ENCODE results near the gene PSEN2.
"Not testable (repeated sequence)": the region's sequence is repeated elsewhere in the genome, so short reads cannot be mapped to it uniquely, and the experiment has no call there.

Gene PSEN2

DNA sequence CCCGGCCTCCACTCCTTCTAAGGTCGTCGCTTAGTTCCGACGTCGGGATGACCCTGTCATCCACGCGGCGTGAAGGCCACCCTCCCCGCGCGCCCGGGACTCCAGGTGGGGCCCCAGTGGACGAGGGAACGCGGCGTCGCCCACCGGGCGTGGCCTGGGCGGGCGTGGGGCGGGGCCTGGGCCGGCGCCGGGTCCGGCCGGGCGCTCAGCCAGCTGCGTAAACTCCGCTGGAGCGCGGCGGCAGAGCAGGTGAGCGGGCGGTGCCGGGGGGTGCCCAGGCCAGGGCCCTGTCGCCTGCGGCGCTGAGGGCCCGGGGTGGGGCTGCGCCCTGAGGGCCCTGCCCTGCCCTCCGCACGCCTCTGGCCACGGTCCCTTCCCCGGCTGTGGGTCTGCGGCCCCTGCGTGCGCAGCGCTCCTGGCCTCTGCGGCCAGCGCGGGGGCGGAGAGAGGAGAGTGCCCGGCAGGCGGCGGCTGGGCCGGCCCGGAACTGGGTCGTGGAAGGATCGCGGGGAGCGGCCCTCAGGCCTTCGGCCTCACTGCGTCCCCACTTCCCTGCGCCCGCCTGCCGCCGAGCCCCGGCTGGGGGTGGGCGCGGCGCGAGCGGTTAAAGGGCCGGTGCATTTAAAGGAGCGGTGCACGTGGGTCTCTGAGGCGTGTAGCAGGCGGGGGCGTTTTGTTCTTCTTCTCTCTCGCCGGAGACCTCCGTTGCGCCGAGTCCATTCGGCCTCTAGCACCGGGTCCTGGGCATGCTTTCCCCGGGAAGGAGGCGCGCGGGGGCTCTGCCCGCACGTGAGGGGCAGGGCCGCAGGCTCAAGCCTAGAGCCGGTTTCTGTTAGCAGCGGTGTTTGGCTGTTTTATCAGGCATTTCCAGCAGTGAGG is at the start of gene PSEN2:
Gene PSEN2 (plus strand): TSS at position 216 of the 879 bp plus-strand sequence. CDS start 11,292 bp downstream, outside the sequence.
- peak; percentile 72 for DNase-seq

DNA sequence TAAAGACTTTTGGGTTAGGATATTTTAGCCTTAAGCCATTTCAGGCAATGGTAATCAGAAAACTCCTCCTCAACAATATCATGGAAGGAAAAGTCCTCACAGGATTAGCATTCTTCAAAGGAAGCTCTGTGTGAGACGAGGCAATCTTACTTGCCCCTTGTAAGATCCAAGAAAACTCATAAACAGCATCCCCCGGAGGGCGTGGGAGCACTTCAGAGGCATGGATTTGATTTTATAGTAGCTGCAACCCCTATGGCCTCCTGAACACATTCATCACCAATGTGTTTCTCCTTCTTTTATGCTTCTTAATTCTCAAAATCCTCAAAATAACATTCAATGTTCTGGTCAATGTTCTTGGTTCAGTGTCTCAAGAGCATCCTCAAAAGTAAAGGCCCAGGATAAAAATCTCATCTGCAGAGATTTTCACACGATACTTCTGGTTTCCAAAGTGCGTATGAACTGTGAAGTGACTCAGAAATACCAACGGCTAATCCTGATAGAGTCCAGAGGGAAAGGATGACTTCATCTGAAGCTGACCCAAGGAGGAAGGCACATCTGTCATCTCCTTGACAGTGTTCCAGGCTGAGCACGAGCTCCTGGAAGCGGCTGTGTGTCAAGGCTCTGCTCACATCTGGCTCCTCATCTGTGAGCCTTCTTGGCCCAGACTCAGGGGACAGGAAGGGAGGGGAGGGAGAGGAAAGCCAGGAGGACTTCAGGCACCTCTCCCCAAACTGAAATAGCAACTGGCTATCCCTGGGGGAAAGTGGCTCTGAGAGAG is 49.3 kb upstream of the PSEN2 start:
- DNase-seq = no peak

DNA sequence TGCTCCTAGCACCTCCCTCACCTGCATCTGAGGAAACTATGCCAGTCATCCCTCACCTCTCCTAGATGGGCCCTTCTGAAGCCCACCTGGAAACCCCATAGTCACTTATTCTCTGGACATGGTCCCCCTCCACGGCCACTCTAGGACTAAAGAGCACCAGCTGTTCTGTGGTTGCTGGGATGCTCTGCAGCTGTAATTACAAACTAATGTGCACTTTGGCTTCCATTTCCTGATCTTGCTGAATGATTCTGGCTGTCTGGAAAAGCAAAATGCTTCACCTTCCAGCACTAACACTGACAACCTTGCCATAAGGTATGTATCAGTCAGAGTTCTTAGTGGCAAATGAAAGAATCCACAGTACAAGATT is 48.7 kb upstream of the PSEN2 start:
- DNase-seq = no peak

DNA sequence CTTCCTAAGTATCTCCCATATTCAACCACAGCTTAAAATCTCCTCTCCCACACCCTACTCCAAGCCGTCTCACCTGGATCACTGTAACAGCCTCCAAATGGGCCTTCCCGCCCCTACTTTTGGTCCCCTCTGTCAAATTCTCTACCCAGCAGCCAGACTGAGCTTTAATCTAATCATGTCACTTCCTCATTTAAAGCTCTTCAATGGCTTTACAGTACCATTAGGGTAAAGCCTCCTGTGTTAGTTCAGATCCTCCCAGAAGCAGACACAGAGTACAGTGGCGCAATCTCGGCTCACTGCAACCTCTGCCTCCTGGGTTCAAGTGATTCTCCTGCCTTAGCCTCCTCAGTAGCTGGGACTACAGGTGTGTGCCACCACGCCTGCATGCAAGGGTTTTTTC is 46.8 kb upstream of the PSEN2 start:
- DNase-seq = no peak

DNA sequence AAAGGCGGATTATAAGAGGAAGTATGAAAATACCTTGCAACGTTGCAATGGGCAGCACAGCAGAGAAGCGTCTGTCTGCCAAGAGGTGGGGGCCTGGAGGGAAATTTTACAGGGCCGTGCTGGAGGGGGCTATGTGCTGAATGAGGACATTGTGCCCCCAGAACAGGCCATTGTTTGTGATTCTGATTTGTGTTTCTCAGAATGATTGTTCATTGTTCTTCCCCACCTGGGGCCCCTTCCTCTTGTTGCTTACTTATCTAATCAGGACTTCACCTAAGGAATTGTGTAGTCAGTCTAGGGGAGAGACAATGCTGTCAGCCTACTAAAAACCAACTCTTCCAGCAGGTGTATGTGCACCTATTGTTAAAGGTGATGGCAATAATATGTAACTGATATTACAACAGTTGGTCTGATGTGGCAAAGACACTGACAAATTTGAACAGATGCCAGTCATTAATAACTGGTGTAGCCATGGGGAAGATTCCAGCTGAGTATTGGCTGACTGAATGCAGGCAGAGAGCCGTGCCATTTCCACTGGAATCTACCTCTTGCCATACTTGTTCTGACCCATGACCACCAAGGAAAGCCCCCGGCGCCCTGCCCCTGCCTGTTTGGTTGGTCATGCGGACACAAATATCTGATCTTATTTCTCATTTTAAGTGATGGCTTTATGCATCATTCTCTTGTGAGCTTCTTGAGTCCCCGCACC is 45.2 kb upstream of the PSEN2 start:
- DNase-seq = no peak

DNA sequence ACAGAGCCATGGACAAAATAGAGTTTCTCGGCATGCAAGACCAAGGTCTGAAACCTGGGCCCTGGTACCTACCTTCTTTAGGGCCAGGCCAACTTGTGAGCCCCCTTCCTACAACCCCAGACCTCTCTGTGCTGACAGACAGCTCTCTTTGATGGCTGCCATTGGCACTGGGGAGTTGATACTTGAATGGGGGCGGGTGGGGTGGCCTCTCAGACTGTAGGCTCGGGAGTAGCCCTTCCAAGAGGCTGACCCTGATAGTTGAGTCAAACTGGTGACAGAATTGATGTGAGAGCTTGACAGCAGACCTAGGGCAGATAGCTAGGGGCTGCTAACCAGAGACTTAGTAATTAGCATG is 44.7 kb upstream of the PSEN2 start:
- no peak for DNase-seq

DNA sequence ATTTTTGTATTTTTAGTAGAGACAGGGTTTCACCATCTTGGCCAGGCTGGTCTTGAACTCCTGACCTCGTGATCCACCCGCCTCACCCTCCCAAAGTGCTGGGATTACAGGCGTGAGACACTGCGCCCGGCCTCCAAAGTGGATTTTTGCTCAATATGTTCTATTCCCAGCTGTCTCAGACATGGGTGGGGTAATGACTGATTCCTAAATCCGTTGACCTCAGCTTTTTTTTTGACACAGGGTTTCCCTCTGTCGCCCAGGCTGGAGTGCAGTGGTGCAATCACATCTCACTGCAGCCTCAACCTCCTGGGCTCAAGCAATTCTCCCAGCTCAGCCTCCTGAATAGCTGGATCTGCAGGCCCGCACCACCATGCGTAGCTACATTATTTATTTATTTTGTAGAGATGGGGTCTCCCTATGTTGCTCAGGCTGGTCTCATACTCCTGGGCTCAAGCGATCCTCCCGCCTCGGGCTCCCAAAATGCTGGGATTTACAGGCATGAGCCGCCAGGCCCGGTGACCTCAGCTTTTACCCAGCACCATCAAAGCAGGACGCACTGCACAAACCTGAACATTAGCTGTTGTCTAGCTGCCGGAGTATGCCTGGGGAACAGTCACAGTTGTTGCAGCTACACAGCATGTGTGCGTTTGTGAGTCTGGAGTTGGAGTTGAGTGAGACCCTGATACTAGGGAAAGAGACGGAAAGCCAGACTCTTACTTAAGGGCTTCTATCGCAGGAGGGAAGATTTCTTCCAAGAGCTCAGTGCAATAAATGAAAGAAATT is 43.7 kb upstream of the PSEN2 start:
- DNase-seq = no peak

DNA sequence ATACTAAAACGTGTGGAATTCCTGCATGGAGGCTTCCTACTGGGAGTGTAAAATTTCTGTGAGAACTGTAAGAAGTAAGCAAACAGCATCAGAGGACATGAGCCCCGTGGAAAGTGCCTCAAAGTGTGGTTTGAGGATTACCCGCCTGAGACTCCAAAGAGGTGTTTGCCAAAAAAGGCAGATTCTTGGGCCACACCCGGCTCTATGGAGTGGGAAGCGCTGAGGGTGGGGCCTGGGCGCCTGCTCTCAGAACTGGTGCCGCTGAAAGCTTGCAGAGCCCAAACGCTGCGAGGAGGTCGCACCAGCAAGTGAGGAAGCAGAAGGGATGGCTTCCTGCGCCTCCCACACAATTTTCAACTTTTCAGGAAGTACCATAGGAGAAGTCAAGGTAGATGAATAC is 43.0 kb upstream of the PSEN2 start:
- no peak for DNase-seq

DNA sequence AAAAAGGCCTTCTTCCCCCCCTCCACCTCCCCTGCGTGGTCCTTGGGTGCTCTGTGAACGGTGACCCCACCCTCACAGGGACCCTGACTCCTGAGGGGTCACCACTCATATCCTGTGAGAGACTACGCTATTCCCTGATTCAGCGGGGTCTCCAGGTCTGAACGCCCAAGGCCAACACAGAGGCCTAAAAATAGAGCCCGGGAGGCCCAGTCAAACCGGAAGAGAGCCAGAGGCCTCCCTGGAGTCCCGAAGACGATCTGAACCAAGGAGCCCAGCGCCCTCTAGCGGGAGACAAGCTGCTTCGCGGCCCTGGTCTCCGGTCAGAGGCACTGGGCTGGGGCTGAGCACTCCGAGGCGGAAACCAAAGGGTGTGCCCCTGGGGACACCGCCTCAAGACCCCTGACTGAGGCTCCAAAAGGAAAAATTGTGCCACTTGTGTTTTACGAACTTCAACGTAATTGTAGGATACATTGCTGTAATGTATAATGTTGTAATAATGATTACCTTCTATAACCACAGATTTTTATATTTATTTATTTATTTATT is 42.4 kb upstream of the PSEN2 start:
- peak; percentile 92 for DNase-seq

DNA sequence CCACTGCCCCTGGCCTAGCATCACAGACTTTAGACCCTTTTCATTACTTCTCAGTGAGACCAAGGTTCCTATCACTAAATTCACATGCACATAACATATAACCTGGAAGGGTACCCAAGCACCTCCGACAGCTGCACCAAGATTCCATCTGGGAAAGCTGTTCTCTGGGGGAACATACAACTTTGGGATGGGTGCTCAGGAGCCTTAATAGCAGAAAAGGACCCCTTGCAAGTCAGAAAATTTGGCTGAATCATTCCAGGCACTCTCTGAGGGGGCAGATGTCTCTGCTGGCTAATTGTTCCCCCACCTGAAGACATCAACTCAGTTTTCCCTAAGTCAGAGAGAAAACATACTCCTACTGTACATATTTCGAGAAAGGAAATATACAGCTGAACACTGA is 41.3 kb upstream of the PSEN2 start:
- no peak for DNase-seq

DNA sequence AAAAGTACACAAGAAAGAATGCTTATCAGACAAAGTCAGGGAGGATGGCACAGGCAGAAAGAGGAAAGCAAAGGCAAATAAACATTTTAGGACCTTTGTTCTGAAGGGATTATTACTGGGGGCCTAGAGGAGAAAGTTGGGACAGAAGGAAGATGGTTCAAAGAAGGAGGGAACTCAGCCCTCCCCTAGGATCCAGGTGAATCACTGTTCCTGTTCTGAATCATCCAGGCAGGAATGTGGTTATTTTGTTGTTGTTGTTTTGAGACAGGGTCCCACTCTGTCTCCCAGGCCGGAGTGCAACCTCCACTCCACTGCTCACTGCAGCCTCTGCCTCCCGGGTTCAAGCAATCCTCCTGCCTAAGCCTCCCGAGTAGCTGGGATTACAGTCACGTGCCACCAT is 38.5 kb upstream of the PSEN2 start:
- DNase-seq = no peak

DNA sequence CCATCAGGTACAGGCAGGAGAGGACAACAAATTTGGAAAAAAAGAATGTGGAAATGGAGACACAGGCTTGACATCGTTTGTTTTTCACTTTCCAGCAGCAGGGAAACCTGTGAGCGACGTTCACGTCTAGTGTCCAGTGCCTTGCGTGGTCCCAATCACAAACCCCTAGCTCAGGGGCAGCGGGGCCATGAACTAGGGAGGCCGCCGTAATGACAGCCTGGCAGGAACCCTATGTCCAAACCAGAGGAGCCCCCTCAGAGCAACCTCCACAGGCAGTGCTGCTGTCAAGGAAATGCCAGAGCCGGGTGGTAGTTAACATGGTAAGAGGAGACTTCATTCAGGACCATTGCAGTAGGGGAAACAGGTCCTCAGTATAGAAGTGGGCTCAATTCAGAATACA is 37.8 kb upstream of the PSEN2 start:
- no peak for DNase-seq

DNA sequence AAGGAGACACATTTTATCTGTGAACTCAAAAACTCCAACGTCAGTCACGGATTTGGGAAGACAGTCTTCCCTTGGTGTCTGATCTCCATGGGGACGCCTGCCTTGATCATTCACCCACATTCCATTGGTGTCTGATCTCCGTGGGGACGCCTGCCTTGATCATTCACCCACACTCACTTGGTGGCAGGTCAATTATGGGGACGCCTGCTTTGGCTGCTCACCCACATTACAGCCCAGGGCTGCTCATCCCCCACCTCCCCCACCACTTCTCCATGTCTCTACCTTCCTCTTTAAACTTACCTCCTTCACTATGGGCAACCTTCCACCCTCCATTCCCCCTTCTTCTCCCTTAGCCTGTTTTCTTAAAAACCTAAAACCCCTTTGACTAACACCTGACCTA is 36.2 kb upstream of the PSEN2 start:
- not testable (repeated sequence) for DNase-seq

DNA sequence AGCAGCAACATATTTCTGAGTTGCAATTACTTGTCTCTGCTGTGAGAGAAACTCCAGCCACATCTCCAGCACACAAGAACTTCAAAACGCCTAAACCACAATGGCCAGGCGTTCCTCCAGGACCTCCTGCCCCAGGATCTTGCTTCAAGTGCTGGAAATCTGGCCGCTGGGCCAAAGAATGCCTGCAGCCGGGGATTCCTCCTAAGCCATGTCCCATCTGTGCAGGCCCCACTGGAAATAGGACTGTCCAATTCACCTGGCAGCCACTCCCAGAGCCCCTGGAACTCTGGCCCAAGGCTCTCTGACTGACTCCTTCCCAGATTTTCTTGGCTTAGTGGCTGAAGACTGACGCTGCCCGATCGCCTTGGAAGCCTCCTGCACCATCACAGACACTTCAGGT is 35.0 kb upstream of the PSEN2 start:
- DNase-seq = not testable (repeated sequence)

DNA sequence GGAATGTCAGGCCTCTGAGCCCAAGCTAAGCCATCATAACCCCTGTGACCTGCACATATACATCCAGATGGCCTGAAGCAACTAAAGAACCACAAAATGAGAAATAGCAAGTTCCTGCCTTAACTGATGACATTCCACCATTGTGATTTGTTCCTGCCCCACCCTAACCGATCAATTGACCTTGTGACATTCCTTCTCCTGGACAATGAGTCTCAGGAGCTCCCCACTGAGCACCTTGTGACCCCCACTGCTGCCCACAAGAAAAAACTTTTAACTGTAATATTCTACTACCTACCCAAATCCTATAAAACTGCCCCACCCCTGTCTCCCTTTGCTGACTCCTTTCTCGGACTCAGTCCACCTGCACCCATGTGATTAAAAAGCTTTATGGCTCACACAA is 32.5 kb upstream of the PSEN2 start:
- not testable (repeated sequence) for DNase-seq

DNA sequence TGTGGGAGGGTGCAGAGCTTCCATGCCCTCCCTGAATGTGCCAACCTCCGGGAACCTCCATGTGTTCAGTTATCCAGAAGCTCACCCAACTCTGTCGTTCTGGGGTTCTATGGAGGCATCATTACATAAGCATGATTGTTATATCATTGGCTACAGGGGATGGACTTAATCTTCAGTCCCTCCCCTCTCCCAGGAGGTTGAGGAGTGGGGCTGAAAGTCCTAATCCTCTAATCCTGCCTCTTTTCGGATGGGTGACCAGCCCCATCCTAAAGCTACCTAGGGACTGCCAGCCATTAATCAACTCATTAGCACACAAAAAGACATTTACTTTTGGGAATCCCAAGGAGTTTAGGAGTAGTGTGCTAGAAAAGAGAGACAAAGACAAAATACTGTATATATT is 32.0 kb upstream of the PSEN2 start:
- no peak for DNase-seq

DNA sequence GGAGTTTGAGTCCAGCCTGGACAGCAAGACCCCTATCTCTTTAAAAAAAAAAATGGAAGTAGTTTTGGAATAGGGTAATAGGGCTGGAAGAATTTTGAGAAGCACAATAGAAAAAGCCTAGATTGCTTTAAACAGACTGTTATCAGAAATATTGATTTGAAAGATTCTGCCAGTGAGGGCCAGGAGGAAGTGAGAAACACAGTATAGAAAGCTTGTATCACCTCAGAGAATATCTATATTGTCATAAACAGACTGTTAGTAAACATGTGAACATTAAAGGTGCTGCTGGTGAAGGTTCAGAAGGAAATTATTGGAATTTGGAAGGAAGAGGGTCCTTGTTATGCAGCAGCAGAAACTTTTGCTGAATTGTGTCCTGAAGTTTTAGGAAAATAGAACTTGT is 24.8 kb upstream of the PSEN2 start:
- DNase-seq = no peak

DNA sequence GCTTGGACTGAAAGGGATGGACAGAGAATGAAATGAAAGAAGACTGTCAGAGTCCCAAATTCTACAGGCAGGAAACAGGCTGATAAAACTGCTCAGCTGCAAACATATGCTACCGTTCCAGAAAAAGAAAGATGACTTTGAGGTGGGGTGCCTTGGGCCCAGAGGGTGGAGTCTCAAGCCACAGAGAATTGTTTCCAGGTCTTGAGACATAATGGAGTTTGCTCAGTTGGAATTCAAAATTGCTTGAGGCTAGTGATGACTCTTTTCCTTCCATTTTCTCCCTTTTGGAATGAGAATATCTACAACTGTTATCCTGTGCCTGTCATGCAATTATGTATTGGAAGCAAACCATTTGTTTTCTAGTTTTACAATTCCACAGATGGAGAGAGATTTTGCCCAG is 23.6 kb upstream of the PSEN2 start:
- DNase-seq = no peak

DNA sequence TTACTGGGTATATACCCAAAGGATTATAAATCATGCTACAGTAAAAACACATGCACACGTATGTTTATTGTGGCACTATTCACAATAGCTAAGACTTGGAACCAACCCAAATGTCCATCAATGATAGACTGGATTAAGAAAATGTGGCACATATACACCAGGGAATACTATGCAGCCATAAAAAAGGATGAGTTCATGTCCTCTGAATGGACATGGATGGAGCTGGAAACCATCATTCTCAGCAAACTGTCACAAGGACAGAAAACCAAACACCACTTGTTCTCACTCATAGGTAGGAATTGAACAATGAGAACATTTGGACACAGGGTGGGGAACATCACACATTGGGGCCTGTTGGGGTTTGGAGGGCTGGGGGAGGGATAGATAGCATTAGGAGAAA is 15.9 kb upstream of the PSEN2 start:
- DNase-seq = not testable (repeated sequence)

DNA sequence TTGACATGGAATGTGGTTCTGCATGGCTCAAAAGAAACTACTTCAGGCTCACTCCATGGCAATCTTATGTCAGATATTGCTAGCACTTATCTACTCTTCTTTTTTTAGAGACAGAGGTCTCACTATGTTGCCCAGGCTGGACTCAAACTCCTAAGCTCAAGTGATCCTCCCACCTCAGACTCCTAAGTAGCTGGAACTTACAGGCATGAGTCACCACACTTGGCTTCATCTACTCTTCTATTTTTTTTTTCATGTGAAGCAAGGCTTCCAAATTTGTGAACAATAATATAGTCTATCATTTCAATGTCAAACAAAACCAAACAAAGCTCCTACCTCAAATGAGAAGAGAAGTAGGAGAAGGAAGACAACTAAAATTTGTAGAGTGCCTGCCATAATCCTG is 7.5 kb upstream of the PSEN2 start:
- DNase-seq = no peak

DNA sequence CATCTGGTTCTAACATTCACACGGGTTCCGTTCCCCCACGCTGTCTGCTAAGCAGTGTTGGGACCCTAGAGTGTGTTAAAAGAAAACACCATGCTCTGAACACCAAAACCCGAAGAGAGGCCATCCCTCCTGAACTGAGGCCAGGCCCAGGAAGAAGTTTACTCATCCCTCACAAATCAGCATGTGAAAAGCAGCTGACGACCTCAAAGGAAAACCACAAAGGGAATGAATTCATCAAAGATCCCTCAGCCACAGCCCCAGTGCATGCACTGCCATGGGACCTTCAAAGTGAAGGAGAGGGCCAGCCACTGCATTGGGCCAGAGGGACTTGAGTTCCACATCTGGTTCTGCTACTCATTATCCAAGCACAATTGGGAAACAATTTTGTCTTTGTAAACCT is 7.0 kb upstream of the PSEN2 start:
- DNase-seq = no peak

DNA sequence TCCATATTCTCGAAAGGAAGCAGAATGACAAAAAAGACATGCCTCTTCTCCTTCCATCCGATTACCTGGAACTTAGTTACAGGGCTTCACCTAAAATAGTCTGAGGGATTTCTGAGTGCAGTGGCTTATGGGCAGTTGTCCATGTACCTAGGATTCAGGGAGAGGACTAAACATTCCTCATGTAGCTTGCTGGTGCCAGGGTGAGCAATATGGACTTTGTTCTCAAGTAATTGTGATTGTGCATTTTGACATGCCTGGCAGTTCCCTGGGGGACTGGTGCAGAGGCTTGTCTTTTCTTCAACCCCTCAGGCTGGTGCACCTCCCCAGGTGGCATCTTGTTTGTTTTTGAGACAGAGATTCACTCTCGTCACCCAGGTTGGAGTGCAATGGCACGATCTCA is 6.1 kb upstream of the PSEN2 start:
- DNase-seq = no peak

DNA sequence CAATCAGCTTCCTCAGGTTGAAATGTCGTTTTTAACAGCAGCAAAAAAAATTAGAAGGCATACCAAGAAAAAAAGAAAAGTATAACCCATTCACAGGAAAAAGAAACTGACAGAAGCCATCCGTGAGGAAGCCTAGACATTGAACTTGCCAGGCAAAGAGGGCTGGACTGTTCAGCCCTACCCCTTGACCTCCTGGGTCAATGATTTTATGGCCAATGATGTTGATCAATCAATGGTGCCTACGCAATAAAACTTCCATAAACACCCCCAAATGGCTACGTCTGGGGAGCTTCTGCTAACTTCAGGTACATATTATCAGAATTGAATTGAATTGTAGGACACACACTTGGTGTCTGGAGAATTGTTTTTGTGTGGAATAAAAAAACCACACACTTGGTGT is 4.8 kb upstream of the PSEN2 start:
- DNase-seq = no peak
